NCI-H345 (cell line): ENCODE measurements around the gene ADGRB3.

Experiments used
- DNase-seq: peaks from one replicate; lab custom pipeline; 2025; lab: John Stamatoyannopoulos, UW

Gene ADGRB3

GRCh38 chr6:68634726-68635411 is at the start of gene ADGRB3:
TSS of gene ADGRB3 (plus strand) at chr6:68635282. CDS start at chr6:68638676, 3,394 bp downstream.
- DNase-seq: peak; percentile 95

GRCh38 chr6:68593558-68593957 is 41.5 kb upstream of the ADGRB3 start:
- no peak for DNase-seq

- no peak for DNase-seq
Observed at GRCh38 chr6:68597642-68598041, 37.4 kb upstream of the ADGRB3 start.

- DNase-seq: no peak
Observed at GRCh38 chr6:68615938-68616337, 19.1 kb upstream of the ADGRB3 start.

GRCh38 chr6:68625998-68626397 is 9.1 kb upstream of the ADGRB3 start:
- no peak for DNase-seq

GRCh38 chr6:68628161-68628560 is 6.9 kb upstream of the ADGRB3 start:
- DNase-seq: no peak

- DNase-seq: no peak
Observed at GRCh38 chr6:68632734-68633133, 2.3 kb upstream of the ADGRB3 start.

GRCh38 chr6:68633281-68633971 is 1.7 kb upstream of the ADGRB3 start:
- no peak for DNase-seq

- no peak for DNase-seq
Observed at GRCh38 chr6:68633972-68634725, 933 bp upstream of the ADGRB3 start.

GRCh38 chr6:68635412-68635705 is 277 bp downstream of the ADGRB3 start:
- no peak for DNase-seq

GRCh38 chr6:68635706-68636513 is 828 bp downstream of the ADGRB3 start:
- peak; percentile 59 for DNase-seq

GRCh38 chr6:68636666-68637065 is 1.6 kb downstream of the ADGRB3 start:
- DNase-seq: no peak

GRCh38 chr6:68637071-68637470 is 2.0 kb downstream of the ADGRB3 start:
- no peak for DNase-seq

GRCh38 chr6:68637782-68638181 is 2.7 kb downstream of the ADGRB3 start:
- DNase-seq: no peak

- peak; percentile 31 for DNase-seq
Observed at GRCh38 chr6:68638230-68638900, 3.3 kb downstream of the ADGRB3 start.

- no peak for DNase-seq
Observed at GRCh38 chr6:68639211-68639610, 4.1 kb downstream of the ADGRB3 start.

- no peak for DNase-seq
Observed at GRCh38 chr6:68639826-68640490, 4.9 kb downstream of the ADGRB3 start.

GRCh38 chr6:68640491-68640835 is 5.4 kb downstream of the ADGRB3 start:
- DNase-seq: no peak

GRCh38 chr6:68641172-68641571 is 6.1 kb downstream of the ADGRB3 start:
- no peak for DNase-seq

- no peak for DNase-seq
Observed at GRCh38 chr6:68642081-68642480, 7.0 kb downstream of the ADGRB3 start.

GRCh38 chr6:68642977-68643376 is 7.9 kb downstream of the ADGRB3 start:
- DNase-seq: no peak
